HepG2 (cell line): Measurements from ENCODE around the gene PRR29. TPM values are rescaled to one million over a fixed set of nuclear protein-coding genes. Genes with fewer than 3 reads are reported as not detected.
A peak's percentile ranks its signal among the peaks of the same experiment; 100 is the strongest.

Experiments
- ATAC-seq: fragments of 200-7000 bp; cut with Tn5 transposase; 3 replicates; pipeline ENCODE4 v1.9.1; 2020; ENCODE audit warnings: mild to moderate bottlenecking, moderate library complexity
- BruUV-seq: library from RNA; stranded (reverse); fragments of 400-500 nt; replicated peaks from 2 replicates; lab custom pipeline; 2021; lab: Mats Ljungman, UMichigan
- CTCF ChIA-PET: fragments of 300-600 bp; formaldehyde crosslinking; extraction: SDS; loops from one replicate; lab custom pipeline; 2021; ENCODE audit warnings: low total read pairs, inconsistent platforms, low intra/inter-chr PET ratio; lab: Yijun Ruan, JAX
- POLR2A ChIA-PET: fragments of 350-600 bp; sonication (Branson Sonifier 250); formaldehyde crosslinking; loops from one replicate; lab custom pipeline; 2020; ENCODE audit warnings: antibody characterized with exemption, inconsistent platforms; lab: Yijun Ruan, JAX
- DNase-seq: peaks from one replicate; pipeline ENCODE4 v3.0.0-alpha.2; 2015; ENCODE audit warnings: low spot score
- FAIRE-seq: peaks from 3 replicates; lab custom pipeline; 2011; peaks lifted over from hg19 to GRCh38; lab: Jason Lieb, UNC
- H2AFZ ChIP-seq: one replicate; pipeline ENCODE4 v1.6.1; 2011; ENCODE audit warnings: low read length, inconsistent platforms
- H3K27ac ChIP-seq: fragments of 300-600 bp; 3 replicates; pipeline ENCODE4 v1.8.0; 2011; ENCODE audit warnings: mixed run types, mild to moderate bottlenecking, mixed read lengths, low read length, inconsistent platforms; ENCODE audit not compliant: insufficient read depth; ENCODE audit errors: extremely low read length
- H3K27me3 ChIP-seq, 2 experiments: fragments of 200-600 bp in 1 of 2; 2 replicates in 1 of 2; 3 replicates in 1 of 2; pipeline versions ENCODE4 v1.6.0 to v1.8.0; 2011; ENCODE audit warnings: low read length in 2 of 2, mild to moderate bottlenecking in 2 of 2, moderate library complexity in 2 of 2, inconsistent platforms in 1 of 2; ENCODE audit not compliant: insufficient read depth in 2 of 2, control insufficient read depth in 1 of 2
- H3K36me3 ChIP-seq, 2 experiments: fragments of 200-600 bp in 1 of 2; replicated peaks in 1 of 2; 2 replicates in 1 of 2; 3 replicates in 1 of 2; pipeline versions ENCODE4 v1.5.1 to v1.8.0; 2011; ENCODE audit warnings: low read length in 2 of 2, inconsistent platforms in 1 of 2; ENCODE audit not compliant: insufficient read depth in 2 of 2, control insufficient read depth in 1 of 2
- H3K4me1 ChIP-seq: 2 replicates; pipeline ENCODE4 v1.5.1; 2012; ENCODE audit warnings: low read length, inconsistent platforms; ENCODE audit not compliant: insufficient read depth
- H3K4me2 ChIP-seq: 2 replicates; pipeline ENCODE4 v1.6.0; 2011; ENCODE audit warnings: low read depth, low read length, inconsistent platforms
- H3K4me3 ChIP-seq, 3 experiments: fragments of 200-600 bp in 1 of 3; sonication (generic), shearing (Covaris generic) in 1 of 3; replicated peaks in 1 of 3; 2 replicates each; pipeline ENCODE4 v1.5.1; 2011 to 2016; ENCODE audit warnings: low read length in 3 of 3, inconsistent platforms in 2 of 3, low read depth in 2 of 3, mild to moderate bottlenecking in 2 of 3, control low read depth in 1 of 3, mixed read lengths in 1 of 3; ENCODE audit not compliant: insufficient read depth in 1 of 3
- H3K79me2 ChIP-seq: one replicate; pipeline ENCODE4 v1.6.1; 2011; ENCODE audit warnings: low read length, inconsistent platforms; ENCODE audit not compliant: insufficient read depth
- H3K9ac ChIP-seq: 2 replicates; pipeline ENCODE4 v1.6.0; 2011; ENCODE audit warnings: mild to moderate bottlenecking, low read depth, low read length, inconsistent platforms; ENCODE audit not compliant: insufficient read depth
- H3K9me3 ChIP-seq: 2 replicates; pipeline ENCODE4 v1.5.1; 2012; ENCODE audit warnings: mild to moderate bottlenecking, low read length
- H4K20me1 ChIP-seq: 2 replicates; pipeline ENCODE4 v1.6.0; 2011; ENCODE audit warnings: inconsistent platforms, mild to moderate bottlenecking, low read length, moderate library complexity; ENCODE audit not compliant: insufficient read depth
- FOXP4 ChIP-seq: sonication (generic); formaldehyde crosslinking; IDR thresholded peaks from 2 replicates; pipeline ENCODE4 v1.4.0; 2020; ENCODE audit warnings: missing genetic modification reagents
- GFI1 ChIP-seq: sonication (generic); formaldehyde crosslinking; IDR thresholded peaks from 2 replicates; pipeline ENCODE4 v1.5.0; 2020; ENCODE audit warnings: missing genetic modification reagents, mild to moderate bottlenecking, borderline replicate concordance
- KLF16 ChIP-seq, 2 experiments: sonication (generic) in 1 of 2; formaldehyde crosslinking in 1 of 2; IDR thresholded peaks; 2 replicates each; pipeline versions ENCODE4 v1.6.1 to v1.8.0; 2016 to 2023; ENCODE audit warnings: missing genetic modification reagents in 2 of 2, missing compliant biosample characterization in 1 of 2
- MTA3 ChIP-seq: sonication (generic); formaldehyde crosslinking; IDR thresholded peaks from 2 replicates; pipeline ENCODE4 v1.4.0; 2020; ENCODE audit warnings: missing genetic modification reagents
- RFXAP ChIP-seq: sonication (generic); formaldehyde crosslinking; IDR thresholded peaks from 2 replicates; pipeline ENCODE4 v1.4.0; 2020; ENCODE audit warnings: missing genetic modification reagents, borderline replicate concordance
- SIN3B ChIP-seq: fragments of 150-350 bp; IDR thresholded peaks from 2 replicates; pipeline ENCODE4 v1.6.1; 2014; ENCODE audit warnings: low read length
- SIX1 ChIP-seq: sonication (generic); formaldehyde crosslinking; IDR thresholded peaks from 2 replicates; pipeline ENCODE4 v1.4.0; 2020; ENCODE audit warnings: missing genetic modification reagents, borderline replicate concordance
- TBX2 ChIP-seq: sonication (generic); formaldehyde crosslinking; IDR thresholded peaks from 2 replicates; pipeline ENCODE4 v1.5.0; 2020; ENCODE audit warnings: missing genetic modification reagents, mild to moderate bottlenecking, borderline replicate concordance
- UBTF ChIP-seq: sonication (generic); formaldehyde crosslinking; IDR thresholded peaks from 2 replicates; pipeline ENCODE4 v1.4.0; 2020; ENCODE audit warnings: mild to moderate bottlenecking, missing genetic modification reagents
- XBP1 ChIP-seq: sonication (generic); formaldehyde crosslinking; IDR thresholded peaks from 2 replicates; pipeline ENCODE4 v1.5.0; 2020; ENCODE audit warnings: missing genetic modification reagents
- YEATS4 ChIP-seq: sonication (generic); formaldehyde crosslinking; IDR thresholded peaks from 2 replicates; pipeline ENCODE4 v1.4.0; 2020; ENCODE audit warnings: missing genetic modification reagents, borderline replicate concordance
- ZBTB37 ChIP-seq: sonication (generic); formaldehyde crosslinking; IDR thresholded peaks from 2 replicates; pipeline ENCODE4 v1.4.0; 2020; ENCODE audit warnings: mild to moderate bottlenecking, missing genetic modification reagents
- ZFYVE20 ChIP-seq: sonication (generic); formaldehyde crosslinking; IDR thresholded peaks from 2 replicates; pipeline ENCODE4 v1.8.0; 2023; ENCODE audit warnings: low read depth, mild to moderate bottlenecking, moderate library complexity, missing genetic modification reagents, borderline replicate concordance
- ZNF224 ChIP-seq: sonication (generic); formaldehyde crosslinking; IDR thresholded peaks from 2 replicates; pipeline ENCODE4 v1.5.0; 2020; ENCODE audit warnings: mild to moderate bottlenecking, missing genetic modification reagents
- ZNF232 ChIP-seq: sonication (generic); formaldehyde crosslinking; IDR thresholded peaks from 2 replicates; pipeline ENCODE4 v1.4.0; 2020; ENCODE audit warnings: missing genetic modification reagents, borderline replicate concordance
- ZNF263 ChIP-seq: sonication (generic); formaldehyde crosslinking; IDR thresholded peaks from 2 replicates; pipeline ENCODE4 v1.4.0; 2020; ENCODE audit warnings: missing genetic modification reagents
- ZNF335 ChIP-seq: sonication (generic); formaldehyde crosslinking; IDR thresholded peaks from 2 replicates; pipeline ENCODE4 v1.4.0; 2020; ENCODE audit warnings: missing genetic modification reagents
- ZNF382 ChIP-seq: sonication (generic); formaldehyde crosslinking; IDR thresholded peaks from 2 replicates; pipeline ENCODE4 v1.5.0; 2020; ENCODE audit warnings: missing genetic modification reagents, mild to moderate bottlenecking, borderline replicate concordance
- ZNF746 ChIP-seq: sonication (generic); formaldehyde crosslinking; IDR thresholded peaks from 2 replicates; pipeline ENCODE4 v1.8.0; 2022; ENCODE audit warnings: mild to moderate bottlenecking, missing genetic modification reagents
- WGBS: methylation state at CpG from one replicate; pipeline ENCODE4 v1.1.6; 2017; ENCODE audit warnings: low lambda C conversion rate; 5-methylcytosine and 5-hydroxymethylcytosine counted together
- in situ Hi-C: cut with HindIII; loops from 2 replicates; pipeline ENCODE4 v1.10.0; 2017; ENCODE audit warnings: low pct_unique_long_range_greater_than_20kb; ENCODE audit not compliant: extremely low pct_ligation_motif_present
- intact Hi-C: fragments of 100-400 bp; cut with micrococcal nuclease; formaldehyde crosslinking; loops from one replicate; pipeline ENCODE4 v1.10.0; 2022; ENCODE audit not compliant: unreplicated experiment
- polyA plus RNA-seq, 8 experiments: library from polyadenylated mRNA; depleted of rRNA in 3 of 8; stranded (reverse) in 7 of 8; unstranded in 1 of 8; fragments of >200 nt; fragmentation: Illumina TruSeq in 4 of 8; extraction: Trizol in 4 of 8; gene quantifications; 2 replicates each; pipeline versions ENCODE4 v1.2.1 to v1.2.3, GENCODE V29; 2011 to 2016; ENCODE audit warnings: low read depth in 4 of 8, missing spikeins in 1 of 8, mixed read lengths in 1 of 8; ENCODE audit not compliant: insufficient read depth in 1 of 8
- total RNA-seq, 5 experiments: library from RNA; depleted of rRNA; stranded (reverse); fragments of >200 nt; fragmentation: Illumina TruSeq; extraction: Trizol; gene quantifications; 2 replicates each; pipeline ENCODE4 v1.2.3, GENCODE V29; 2016; ENCODE audit warnings: low read depth in 1 of 5

The PRR29 gene
- total and polyA plus RNA-seq, 2 of the 13 experiments (the other 11 are each of a cell fraction or from before 2014, with no cell fraction given) = 0.07 to 0.20 TPM

- in situ Hi-C loops (no loop called here), intact Hi-C loops (loop anchor here (5.0 kb wide), 1 partner anchor 1641 kb away; no protein-coding TSS in a partner anchor)
- Histone ChIP-seq H3K27me3 (no peaks in the 10 kb centered on the region), H3K9ac (peak overlapping the region; percentile 52), H4K20me1 (no peaks in the 10 kb centered on the region), H3K27ac (no peak overlapping the region), H3K4me3 (peak overlapping the region; percentile 36 to 67 (median 37)), H3K79me2 (no peaks in the 10 kb centered on the region), H3K9me3 (no peaks in the 10 kb centered on the region), H3K4me1 (peaks cover 66% of the 10 kb centered on the region), H3K4me2 (peak overlapping the region; percentile 81), H2AFZ (peak overlapping the region; percentile 56), H3K36me3 (no peaks in the 10 kb centered on the region)
- FAIRE-seq (peak; percentile 79), ATAC-seq (peak; percentile 69), DNase-seq (peak; percentile 65)
- CTCF ChIA-PET = no interaction called here
- TSS peak; percentile 49 for BruUV-seq
- 7% methylated on average over 10 of the region's 13 CpGs for WGBS
- POLR2A ChIA-PET = interaction anchor here (0.6 to 1.2 kb wide), 4 partner anchors 15 to 139 kb away, joined by 3 read pairs; no protein-coding TSS in a partner anchor
- TF ChIP-seq XBP1 (no peak), GFI1 (CRISPR knock-in tag) (no peak), RFXAP (no peak; the same call in 1 of the 2 replicates), SIX1 (no peak), ZNF382 (CRISPR knock-in tag) (no peak), FOXP4 (0 out of 2 replicates have a peak, but pooled peaks have one; percentile 7), UBTF (peak; percentile 24; the same call in 1 of the 2 replicates), TBX2 (CRISPR knock-in tag) (no peak; the same call in 1 of the 2 replicates), ZBTB37 (CRISPR knock-in tag) (no peak), ZNF746 (CRISPR knock-in tag) (no peak), ZNF232 (CRISPR knock-in tag) (no peak), ZFYVE20 (CRISPR knock-in tag) (no peak), YEATS4 (CRISPR knock-in tag) (no peak), SIN3B (no peak), ZNF224 (no peak), MTA3 (CRISPR knock-in tag) (no peak), KLF16 (CRISPR knock-in tag; IDR thresholded peaks at IDR 0.05) (no peak), ZNF263 (peak; percentile 93), ZNF335 (CRISPR knock-in tag) (no peak)
These were observed 8.4 kb downstream of the PRR29 start for GRCh38 chr17:64006361-64007088.
